CD4-positive, alpha-beta T cell (primary cell): ENCODE measurements around the gene LILRA2. TPM values are rescaled to one million over a fixed set of nuclear protein-coding genes. Genes with fewer than 3 reads are reported as not detected.
"Not testable (repeated sequence)": the region's sequence is repeated elsewhere in the genome, so short reads cannot be mapped to it uniquely, and the experiment has no call there.

Experiments used
- ATAC-seq: fragments of 200-7000 bp; cut with Tn5 transposase; one replicate; pipeline ENCODE4 v1.10.0; 2022; ENCODE audit warnings: mild to moderate bottlenecking; ENCODE audit not compliant: poor library complexity
- CTCF ChIA-PET: fragments of 350-600 bp; sonication (Branson Sonifier 250); formaldehyde crosslinking; loops from one replicate; lab custom pipeline; 2021; ENCODE audit warnings: antibody characterized with exemption, inconsistent platforms; lab: Charles Lee
- POLR2A ChIA-PET: fragments of 350-600 bp; sonication (Branson Sonifier 250); formaldehyde crosslinking; loops from one replicate; lab custom pipeline; 2021; ENCODE audit warnings: antibody characterized with exemption, inconsistent platforms; lab: Charles Lee
- DNase-seq, 14 experiments: peaks; one replicate each; pipeline ENCODE4 v3.0.0-alpha.2; 2013 to 2020; ENCODE audit warnings: mixed read lengths in 2 of 14
- H3K27ac ChIP-seq, 2 donors: one replicate each; pipeline versions ENCODE4 v1.5.1 to v1.7.0; 2013; ENCODE audit warnings: low read length in 2 of 2, low read depth in 1 of 2, mild to moderate bottlenecking in 1 of 2
- H3K27me3 ChIP-seq, 2 experiments: 1 replicate in 1 of 2; 2 replicates in 1 of 2; pipeline versions ENCODE4 v1.6.1 to v1.7.0; 2013; ENCODE audit warnings: low read length in 2 of 2, control low read depth in 1 of 2, mild to moderate bottlenecking in 1 of 2, moderate library complexity in 1 of 2; ENCODE audit not compliant: insufficient read depth in 2 of 2, control insufficient read depth in 1 of 2
- H3K36me3 ChIP-seq: one replicate; pipeline ENCODE4 v1.6.1; 2013; ENCODE audit warnings: low read length, control low read depth; ENCODE audit not compliant: insufficient read depth
- H3K4me1 ChIP-seq: one replicate; pipeline ENCODE4 v1.6.1; 2013; ENCODE audit warnings: low read length, control low read depth; ENCODE audit not compliant: insufficient read depth
- H3K4me3 ChIP-seq: one replicate; pipeline ENCODE4 v1.5.1; 2013; ENCODE audit warnings: mild to moderate bottlenecking, low read length, moderate library complexity
- H3K9me3 ChIP-seq, 2 experiments: 1 replicate in 1 of 2; 2 replicates in 1 of 2; pipeline versions ENCODE4 v1.6.1 to v1.7.0; 2013; ENCODE audit warnings: low read length in 2 of 2, mild to moderate bottlenecking in 2 of 2, control low read depth in 1 of 2, moderate library complexity in 1 of 2; ENCODE audit not compliant: control insufficient read depth in 1 of 2, insufficient read depth in 1 of 2
- H3K27ac Mint-ChIP-seq: one replicate; pipeline ENCODE4 v1.8.0; 2020; ENCODE audit warnings: mixed read lengths
- H3K27me3 Mint-ChIP-seq: one replicate; pipeline ENCODE4 v1.8.0; 2021; ENCODE audit warnings: mixed read lengths
- H3K36me3 Mint-ChIP-seq: one replicate; pipeline ENCODE4 v1.8.0; 2021; ENCODE audit warnings: low read depth, mixed read lengths
- H3K4me1 Mint-ChIP-seq: one replicate; pipeline ENCODE4 v1.8.0; 2021; ENCODE audit warnings: low read depth, mixed read lengths
- H3K4me3 Mint-ChIP-seq: one replicate; pipeline ENCODE4 v1.8.0; 2020; ENCODE audit warnings: mild to moderate bottlenecking, mixed read lengths
- H3K9me3 Mint-ChIP-seq: one replicate; pipeline ENCODE4 v1.8.0; 2020; ENCODE audit warnings: mixed read lengths
- intact Hi-C, 2 experiments: fragments of 100-400 bp; cut with DNase I in 1 of 2; cut with micrococcal nuclease in 1 of 2; formaldehyde crosslinking; loops; one replicate each; pipeline versions ENCODE4 v1.15.1 to v1.9.0; 2023 to 2025; cut with DNase I, micrococcal nuclease
- total RNA-seq, 174 experiments: library from RNA in 2 of 174; stranded (reverse) in 2 of 174; gene quantifications; one replicate each; pipeline ENCODE4 v1.2.3 and lab custom pipeline; 2021 to 2026
- TF ChIP-seq, protein P1 (sequence below): fragments of 200-600 bp; IDR thresholded peaks from one replicate; pipeline ENCODE4 v1.8.0; 2022; ENCODE audit warnings: antibody characterized with exemption, mild to moderate bottlenecking

LILRA2 gene
- total RNA-seq, 2 experiments from 2014 or later: 0.78 to 0.91 TPM

DNA sequence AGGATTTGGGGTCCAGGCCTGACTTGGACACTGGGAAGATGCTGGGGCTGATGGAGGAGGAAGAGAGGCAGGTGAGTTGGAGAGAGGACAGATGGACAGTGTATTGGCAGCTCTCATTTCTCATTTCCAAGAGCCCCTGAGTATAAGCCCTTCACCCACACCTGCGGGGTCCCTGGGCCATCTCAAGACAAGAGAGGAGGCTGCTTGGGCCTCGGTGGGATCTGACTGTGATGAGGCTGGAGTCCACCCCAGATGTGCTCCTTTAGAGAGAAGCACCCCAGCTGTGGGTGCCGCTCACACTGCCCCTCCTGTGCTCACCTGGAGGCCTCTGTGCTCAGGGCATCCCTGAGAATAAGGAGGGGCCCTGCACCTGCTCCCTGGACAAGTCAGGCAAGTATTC is 3.7 kb downstream of the LILRA2 start:
- Mint-ChIP-seq H3K9me3 (no peaks in the 10 kb centered on the region), H3K27ac (no peak overlapping the region), H3K36me3 (no peaks in the 10 kb centered on the region), H3K4me3 (no peak overlapping the region), H3K4me1 (no peaks in the 10 kb centered on the region), H3K27me3 (peaks cover 29% of the 10 kb centered on the region)
- Histone ChIP-seq H3K4me3 (no peak overlapping the region), H3K27ac (no peak overlapping the region), H3K4me1 (no peaks in the 10 kb centered on the region), H3K36me3 (no peaks in the 10 kb centered on the region), H3K27me3 (peaks cover 0 to 2% of the 10 kb centered on the region in 2 experiments), H3K9me3 (no peaks in the 10 kb centered on the region)
- ATAC-seq (no peak), DNase-seq (no peak)
- TF ChIP-seq, protein P1, sequence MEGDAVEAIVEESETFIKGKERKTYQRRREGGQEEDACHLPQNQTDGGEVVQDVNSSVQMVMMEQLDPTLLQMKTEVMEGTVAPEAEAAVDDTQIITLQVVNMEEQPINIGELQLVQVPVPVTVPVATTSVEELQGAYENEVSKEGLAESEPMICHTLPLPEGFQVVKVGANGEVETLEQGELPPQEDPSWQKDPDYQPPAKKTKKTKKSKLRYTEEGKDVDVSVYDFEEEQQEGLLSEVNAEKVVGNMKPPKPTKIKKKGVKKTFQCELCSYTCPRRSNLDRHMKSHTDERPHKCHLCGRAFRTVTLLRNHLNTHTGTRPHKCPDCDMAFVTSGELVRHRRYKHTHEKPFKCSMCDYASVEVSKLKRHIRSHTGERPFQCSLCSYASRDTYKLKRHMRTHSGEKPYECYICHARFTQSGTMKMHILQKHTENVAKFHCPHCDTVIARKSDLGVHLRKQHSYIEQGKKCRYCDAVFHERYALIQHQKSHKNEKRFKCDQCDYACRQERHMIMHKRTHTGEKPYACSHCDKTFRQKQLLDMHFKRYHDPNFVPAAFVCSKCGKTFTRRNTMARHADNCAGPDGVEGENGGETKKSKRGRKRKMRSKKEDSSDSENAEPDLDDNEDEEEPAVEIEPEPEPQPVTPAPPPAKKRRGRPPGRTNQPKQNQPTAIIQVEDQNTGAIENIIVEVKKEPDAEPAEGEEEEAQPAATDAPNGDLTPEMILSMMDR: no peak
- ChIA-PET CTCF (no interaction called here), POLR2A (interaction anchor here (0.6 to 0.8 kb wide), 2 partner anchors 15 to 553 kb away, joined by 3 read pairs; no protein-coding TSS in a partner anchor)
- intact Hi-C loops: no loop called here

DNA sequence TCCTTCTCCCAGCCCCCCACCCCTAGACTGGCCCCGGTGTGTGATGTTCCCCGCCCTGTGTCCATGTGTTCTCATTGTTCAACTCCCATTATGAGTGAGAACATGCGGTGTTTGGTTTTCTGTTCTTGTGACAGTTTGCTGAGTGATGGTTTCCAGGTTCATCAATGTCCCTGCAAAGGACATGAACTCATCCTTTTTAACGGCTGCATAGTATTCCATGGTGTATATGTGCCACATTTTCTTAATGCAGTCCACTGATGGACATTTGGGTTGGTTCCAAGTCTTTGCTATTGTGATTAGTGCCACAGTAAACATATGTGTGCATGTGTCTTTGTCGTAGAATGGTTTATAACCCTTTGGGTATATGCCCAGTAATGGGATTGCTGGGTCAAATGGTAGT is 4.7 kb downstream of the LILRA2 start:
- POLR2A ChIA-PET, H3K36me3 Mint-ChIP-seq: not testable (repeated sequence)

GRCh38 chr19:54586397-54586796 is 12.8 kb downstream of the LILRA2 start:
- Mint-ChIP-seq H3K9me3 (peaks cover 12% of the 10 kb centered on the region), H3K27ac (no peak overlapping the region), H3K4me3 (no peak overlapping the region), H3K36me3 (no peaks in the 10 kb centered on the region), H3K27me3 (peaks cover 56% of the 10 kb centered on the region), H3K4me1 (no peaks in the 10 kb centered on the region)
- TF ChIP-seq, protein P1: no peak
- H3K27ac ChIP-seq: no peak overlapping the region
- H3K36me3 ChIP-seq: no peaks in the 10 kb centered on the region
- peaks cover 9 to 16% of the 10 kb centered on the region in 2 experiments for H3K27me3 ChIP-seq
- intact Hi-C loops: no loop called here
- ChIA-PET POLR2A (no interaction called here), CTCF (no interaction called here)
- H3K4me1 ChIP-seq: no peaks in the 10 kb centered on the region
- DNase-seq (no peak), ATAC-seq (no peak)
- H3K4me3 ChIP-seq: no peak overlapping the region
- H3K9me3 ChIP-seq: peaks cover 5 to 13% of the 10 kb centered on the region in 2 experiments

More for the DNA sequence above, 4.7 kb downstream of the LILRA2 start:
- ATAC-seq, CTCF ChIA-PET, H3K4me1 ChIP-seq, H3K27me3 ChIP-seq, intact Hi-C loops, H3K27ac ChIP-seq, H3K36me3 ChIP-seq, H3K27ac Mint-ChIP-seq, H3K4me3 Mint-ChIP-seq, DNase-seq, H3K9me3 ChIP-seq, H3K4me1 Mint-ChIP-seq, H3K9me3 Mint-ChIP-seq, H3K4me3 ChIP-seq: not testable (repeated sequence)
- peaks cover 29% of the 10 kb centered on the region for H3K27me3 Mint-ChIP-seq

GRCh38 chr19:54587026-54587425 is 13.4 kb downstream of the LILRA2 start:
- Histone ChIP-seq H3K9me3 (peaks cover 5 to 13% of the 10 kb centered on the region in 2 experiments), H3K27me3 (peaks cover 9 to 17% of the 10 kb centered on the region in 2 experiments), H3K4me3 (no peak overlapping the region), H3K27ac (no peak overlapping the region), H3K36me3 (no peaks in the 10 kb centered on the region), H3K4me1 (no peaks in the 10 kb centered on the region)
- Mint-ChIP-seq H3K4me1 (no peaks in the 10 kb centered on the region), H3K4me3 (no peak overlapping the region), H3K9me3 (peaks cover 12% of the 10 kb centered on the region), H3K36me3 (no peaks in the 10 kb centered on the region), H3K27me3 (peaks cover 60% of the 10 kb centered on the region), H3K27ac (no peak overlapping the region)
- ChIA-PET CTCF (no interaction called here), POLR2A (no interaction called here)
- DNase-seq: no peak
- ATAC-seq: no peak
- TF ChIP-seq, protein P1: no peak
- intact Hi-C loops: no loop called here

DNA sequence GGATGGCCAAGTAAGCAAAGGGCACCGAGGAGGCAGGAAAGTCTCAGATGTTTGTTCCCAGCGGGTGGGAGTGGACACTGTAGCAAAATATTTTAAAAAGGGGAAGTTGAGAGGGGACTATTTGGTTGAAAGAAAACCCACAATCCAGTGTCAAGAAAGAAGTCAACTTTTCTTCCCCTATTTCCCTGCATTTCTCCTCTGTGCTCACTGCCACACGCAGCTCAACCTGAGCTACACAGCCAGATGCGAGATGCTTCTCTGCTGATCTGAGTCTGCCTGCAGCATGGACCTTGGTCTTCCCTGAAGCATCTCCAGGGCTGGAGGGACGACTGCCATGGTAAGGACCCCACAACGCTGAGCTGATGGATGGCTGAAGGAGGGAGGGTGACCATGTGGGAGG is 19.9 kb downstream of the LILRA2 start, which contains the start of gene LILRA1:
TSS of gene LILRA1 (plus strand) at position 188 of the 400 bp plus-strand sequence. CDS start 613 bp downstream, outside the sequence.
- H3K36me3 Mint-ChIP-seq, intact Hi-C loops, H3K4me1 ChIP-seq, ATAC-seq, CTCF ChIA-PET, H3K9me3 Mint-ChIP-seq, H3K4me3 Mint-ChIP-seq, POLR2A ChIA-PET, H3K36me3 ChIP-seq, H3K27ac ChIP-seq, H3K9me3 ChIP-seq, H3K4me1 Mint-ChIP-seq, H3K27ac Mint-ChIP-seq: not testable (repeated sequence)
- peaks cover 40% of the 10 kb centered on the region for H3K27me3 Mint-ChIP-seq
- H3K27me3 ChIP-seq: peaks cover 8 to 16% of the 10 kb centered on the region in 2 experiments
- peak within 1 kb of the TSS; percentile 33 for H3K4me3 ChIP-seq
- DNase-seq: peak in 2 of 14 experiments; percentile 10 to 32
